ENCODE measurements around the gene STOX1.

- TF ChIP-seq CTCF (optimal IDR thresholded peaks at IDR 0.05 in 1 of 3, IDR thresholded peaks at IDR 0.05 in 1 of 3, conservative IDR thresholded peaks at IDR 0.05 in 1 of 3; ENCODE audit: extremely low read depth in 1 of 3, insufficient read depth in 2 of 3, low read length in 3 of 3): no peak
- TF ChIP-seq EZH2 (IDR thresholded peaks at IDR 0.05; ENCODE audit: low read length): no peak
These were observed 27.1 kb upstream of the STOX1 start for GRCh38 chr10:68800211-68800610.

Data from keratinocyte (primary cell).